ENCODE results near the gene PFKFB1.

PFKFB1 gene

DNA sequence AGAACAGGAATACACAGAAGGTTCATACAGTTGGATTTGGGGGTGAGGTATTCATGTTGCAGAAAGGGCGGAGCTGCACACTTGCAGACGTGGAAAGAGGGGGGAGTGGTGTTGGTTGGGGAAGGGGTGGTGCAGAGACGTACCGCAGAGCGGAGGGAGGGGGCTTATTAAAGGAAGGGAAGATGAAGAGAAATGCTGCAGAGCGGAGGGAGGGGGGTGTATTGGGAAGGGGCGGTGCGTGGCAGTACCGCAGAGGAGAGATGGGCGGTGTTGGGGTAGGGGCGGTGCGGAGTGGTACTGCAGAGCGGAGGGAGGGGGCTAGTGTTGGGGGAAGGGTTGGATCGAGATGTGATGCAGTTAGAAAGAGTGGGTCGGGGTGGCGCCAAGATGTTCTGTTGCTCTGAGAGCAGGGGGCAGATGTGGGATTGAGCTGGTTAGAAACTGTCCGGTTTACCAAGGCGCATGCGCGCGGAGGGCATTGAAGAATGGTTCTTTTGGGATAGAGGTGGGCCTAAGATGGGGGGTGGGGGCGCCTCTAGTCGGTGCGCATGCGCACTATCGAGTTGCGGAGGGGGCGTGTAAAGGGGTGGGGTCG, 72.5 kb downstream of the PFKFB1 start:
- DNase-seq: peak; percentile 86

DNA sequence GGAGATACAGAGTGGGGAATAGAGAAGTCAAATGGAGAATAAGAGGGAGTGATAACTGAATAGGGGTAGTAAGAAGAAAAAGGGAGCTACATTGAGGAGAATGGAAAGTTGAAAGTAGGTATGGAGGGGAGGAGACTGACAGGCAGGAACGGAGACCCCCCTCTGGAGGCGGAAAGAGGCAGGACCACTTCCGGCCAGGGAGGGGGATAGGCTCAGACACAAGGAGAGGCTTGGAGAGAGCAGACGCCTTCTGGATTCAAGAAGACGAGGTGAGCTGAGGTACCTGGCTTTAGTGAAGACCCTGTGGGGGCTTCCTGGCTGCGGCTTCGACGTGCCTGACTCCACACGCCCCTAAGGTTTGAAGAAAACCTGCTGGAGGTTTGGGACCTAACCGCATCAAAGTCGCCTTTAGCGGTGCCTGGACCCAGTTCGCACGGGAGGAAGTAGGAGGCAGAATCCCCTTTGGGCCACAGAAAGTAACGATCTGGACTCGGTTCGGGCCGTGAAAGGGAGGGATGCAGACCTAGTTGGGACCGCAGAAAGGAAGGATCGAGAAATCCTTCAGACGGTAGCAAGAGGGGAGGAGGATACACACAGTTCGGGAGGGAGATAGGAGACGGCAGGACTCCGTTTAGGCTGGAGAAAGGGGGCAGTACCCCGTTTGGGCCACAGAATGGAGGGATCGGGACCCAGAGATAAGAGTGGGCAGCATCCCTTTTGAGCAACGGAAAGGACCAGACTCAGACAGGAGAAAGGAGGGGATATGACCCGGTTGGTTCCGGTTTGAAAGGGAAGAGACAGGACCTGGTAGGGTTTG, 73.2 kb downstream of the PFKFB1 start, which contains the start of gene TRO:
TSS of gene TRO (plus strand) at position 215 of the 817 bp plus-strand sequence. CDS start 1,423 bp downstream, outside the sequence.
- peak; percentile 28 for DNase-seq

DNA sequence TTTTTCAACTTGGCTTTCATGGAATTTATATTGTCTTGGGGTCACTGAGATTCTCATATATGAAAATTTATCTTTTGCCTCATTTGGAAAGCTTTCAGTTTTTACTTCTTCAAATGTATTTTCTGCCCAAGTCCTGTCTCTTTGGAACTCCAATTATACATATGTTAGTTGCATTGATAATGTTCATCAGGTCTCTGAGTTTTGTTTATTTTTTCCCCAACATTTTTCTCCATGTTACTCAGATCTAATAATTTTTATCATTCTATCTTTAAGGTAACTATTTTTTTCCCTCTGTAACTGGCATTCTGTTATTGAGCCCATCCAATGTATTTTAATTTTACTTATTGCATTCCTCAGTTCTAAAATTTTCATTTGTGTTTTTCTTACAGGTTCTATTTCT, 84.0 kb downstream of the PFKFB1 start:
- no peak for DNase-seq

DNA sequence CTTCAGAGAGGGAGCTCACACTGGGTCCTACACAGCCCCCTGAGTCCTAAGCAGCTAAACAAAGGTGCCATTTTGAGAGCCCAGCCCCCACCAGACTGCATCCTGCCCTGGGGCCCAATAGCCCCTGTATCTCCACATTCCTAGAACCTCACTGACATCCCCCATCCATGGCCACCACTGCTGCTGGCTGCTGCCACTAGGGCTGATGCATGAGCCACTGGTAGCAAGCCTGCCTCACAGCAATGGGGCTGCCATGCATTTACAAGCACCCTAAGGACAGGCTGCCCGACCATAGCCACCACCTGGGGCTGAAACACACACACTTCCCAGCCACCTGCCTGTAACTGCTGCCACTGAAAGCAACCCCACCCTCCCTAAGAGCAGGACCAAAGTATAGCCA, 99.8 kb downstream of the PFKFB1 start:
- no peak for DNase-seq

DNA sequence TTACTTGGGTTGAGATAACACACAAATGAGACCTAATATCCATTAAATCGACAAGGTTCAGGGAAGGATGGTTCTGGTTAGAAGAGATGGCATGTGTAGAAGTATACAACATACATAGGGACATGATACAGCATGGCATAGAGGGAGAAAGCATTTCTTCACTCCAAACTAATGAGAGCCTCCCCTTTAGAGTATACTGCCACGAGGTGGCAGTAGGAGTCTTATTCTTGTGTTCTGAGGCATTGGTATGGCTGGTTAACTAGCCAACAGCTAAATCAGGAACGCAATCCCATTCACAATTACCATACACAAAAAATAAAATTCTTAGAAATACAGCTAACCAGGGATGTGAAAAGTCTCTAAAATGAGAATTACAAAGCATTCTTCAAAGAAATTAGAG, 102.4 kb downstream of the PFKFB1 start:
- DNase-seq: peak; percentile 26

DNA sequence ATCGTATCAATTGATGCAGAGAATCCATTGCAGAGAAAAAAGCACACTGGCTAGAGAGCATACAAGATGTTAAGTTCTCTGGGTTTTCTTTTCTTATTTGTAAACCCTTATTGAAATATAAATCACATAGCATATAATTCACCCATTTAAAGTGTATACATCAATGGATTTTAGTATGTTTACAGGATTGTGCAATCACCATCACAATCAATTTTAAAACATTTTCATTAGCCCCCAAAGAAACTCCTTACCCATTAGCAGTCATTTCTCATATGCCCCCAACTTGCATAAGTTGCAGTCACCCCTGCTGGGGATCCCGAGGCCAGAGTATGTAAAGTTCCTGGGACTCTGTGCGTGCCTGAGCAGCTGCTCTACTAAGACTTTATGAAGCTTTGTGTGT, 108.2 kb downstream of the PFKFB1 start:
- DNase-seq: no peak

All from fibroblast of skin of abdomen (primary cell).